NCI-H226 (cell line): ENCODE measurements around the gene C16orf54.
A peak's percentile ranks its signal among the peaks of the same experiment; 100 is the strongest.
"Not testable (repeated sequence)": the region's sequence is repeated elsewhere in the genome, so short reads cannot be mapped to it uniquely, and the experiment has no call there.

Experiments
- DNase-seq: peaks from one replicate; pipeline ENCODE4 v3.0.0-alpha.2; 2015

The C16orf54 gene, protein sequence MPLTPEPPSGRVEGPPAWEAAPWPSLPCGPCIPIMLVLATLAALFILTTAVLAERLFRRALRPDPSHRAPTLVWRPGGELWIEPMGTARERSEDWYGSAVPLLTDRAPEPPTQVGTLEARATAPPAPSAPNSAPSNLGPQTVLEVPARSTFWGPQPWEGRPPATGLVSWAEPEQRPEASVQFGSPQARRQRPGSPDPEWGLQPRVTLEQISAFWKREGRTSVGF

GRCh38 chr16:29745853-29746345, at the start of gene C16orf54:
Gene C16orf54, minus strand, starts transcription at chr16:29745990. Its CDS starts 1,039 bp downstream, at chr16:29744951.
- DNase-seq = no peak

- DNase-seq = no peak
These were observed 48.5 kb upstream of the C16orf54 start for GRCh38 chr16:29794231-29794710.

DNA sequence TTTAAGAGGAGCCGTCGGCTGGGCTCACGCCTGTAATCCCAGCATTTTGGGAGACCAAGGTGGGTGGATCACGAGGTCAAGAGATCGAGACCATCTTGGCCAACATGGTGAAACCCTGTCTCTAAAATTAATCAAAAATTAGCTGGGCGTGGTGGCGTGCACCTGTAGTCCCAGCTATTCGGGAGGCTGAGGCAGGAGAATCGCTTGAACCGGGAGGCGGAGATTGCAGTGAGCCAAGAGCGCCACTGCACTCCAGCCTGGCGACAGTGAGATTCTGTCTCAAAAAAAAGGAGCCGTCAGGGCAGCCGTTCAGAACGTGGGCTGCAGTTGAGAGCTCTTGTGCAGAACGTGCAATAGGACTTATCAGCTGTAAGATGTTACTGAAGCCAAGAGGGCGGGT, 47.4 kb upstream of the C16orf54 start:
- DNase-seq = not testable (repeated sequence)

DNA sequence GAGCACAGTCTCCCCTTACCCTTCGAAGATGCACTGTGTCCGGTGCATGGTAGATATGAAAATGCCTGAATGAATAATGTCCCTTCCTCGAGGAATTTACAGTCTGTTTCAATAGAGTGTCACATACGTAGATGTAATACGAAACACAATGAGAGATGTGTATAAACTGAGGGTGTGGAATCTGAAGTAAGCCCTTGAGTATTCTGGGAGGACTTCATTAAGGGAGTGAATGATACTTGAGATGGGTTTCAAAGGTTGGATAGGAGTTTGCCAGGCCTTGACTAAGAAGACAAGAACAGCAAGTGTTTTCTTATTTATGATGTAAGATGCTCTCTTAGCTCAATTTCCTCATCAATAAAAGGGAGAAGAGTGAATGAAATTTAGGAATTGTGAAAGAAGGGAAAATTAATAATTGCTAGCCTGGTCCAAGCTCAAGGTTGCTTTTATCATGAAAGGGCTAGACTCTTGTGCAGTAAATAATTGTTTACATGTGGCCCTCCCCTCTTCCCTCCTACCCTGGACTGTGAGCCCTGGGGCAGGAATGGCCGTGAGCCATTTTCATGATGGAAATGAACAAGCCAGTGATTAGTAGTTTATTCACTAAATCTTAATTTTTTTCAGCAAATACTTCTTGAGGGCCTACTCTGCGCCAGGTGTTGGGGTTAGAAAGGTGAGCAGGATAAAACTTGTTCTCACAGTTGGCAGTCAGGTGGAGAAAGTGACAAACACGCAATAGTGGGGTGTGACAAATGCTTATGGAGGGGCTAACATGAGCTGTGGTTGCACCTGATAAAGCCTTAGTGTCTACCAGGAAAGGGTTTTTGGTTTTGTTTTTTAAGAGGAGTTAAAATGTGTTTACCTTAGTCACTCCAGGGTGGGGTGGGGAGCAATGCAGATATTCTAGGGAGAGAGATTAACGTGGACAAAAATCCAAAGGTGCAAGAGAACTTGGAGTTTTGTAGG, 46.3 kb upstream of the C16orf54 start:
- DNase-seq = no peak

DNA sequence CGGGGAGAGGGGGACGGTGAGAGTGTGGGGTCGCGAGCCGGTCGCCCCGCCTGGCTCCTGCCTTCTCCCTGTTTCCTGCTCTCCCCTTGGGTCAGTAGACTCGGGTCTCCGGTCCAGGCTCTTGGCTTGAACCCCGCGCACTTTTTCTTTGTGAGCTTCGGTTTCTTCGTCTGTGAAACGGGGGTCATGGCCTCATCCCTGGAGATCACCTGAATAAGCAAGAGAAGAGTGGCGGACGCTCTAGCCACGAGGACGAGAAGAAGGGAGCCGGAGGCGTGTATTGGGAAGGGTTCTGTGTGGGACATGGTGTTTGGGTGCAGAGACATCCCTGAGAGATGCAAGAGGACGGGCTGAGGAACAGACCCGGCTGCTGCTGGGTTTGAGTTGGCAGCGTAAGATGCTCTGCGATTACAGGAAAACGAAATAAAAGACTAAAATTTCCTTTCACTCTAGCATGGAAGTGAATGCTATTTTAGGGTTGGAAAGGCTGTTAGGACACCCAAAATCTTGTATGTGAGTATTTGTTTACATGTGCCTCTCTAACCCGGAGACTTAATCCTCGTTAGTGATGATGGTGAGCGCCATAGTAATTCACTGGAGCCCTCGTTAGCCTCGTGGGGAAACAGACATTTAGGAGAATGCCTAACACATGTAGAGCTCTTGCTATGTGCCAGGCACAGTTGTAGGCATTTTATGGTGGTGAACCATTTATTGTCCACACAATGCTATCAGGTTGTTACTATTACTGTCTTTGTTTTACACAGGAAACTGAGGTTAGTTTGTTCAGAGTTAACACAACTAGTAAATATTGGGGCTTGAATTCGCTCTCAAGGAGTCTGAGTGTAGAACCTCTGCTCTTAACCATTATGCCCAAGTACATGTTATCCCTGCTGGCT, 45.4 kb upstream of the C16orf54 start:
- no peak for DNase-seq

DNA sequence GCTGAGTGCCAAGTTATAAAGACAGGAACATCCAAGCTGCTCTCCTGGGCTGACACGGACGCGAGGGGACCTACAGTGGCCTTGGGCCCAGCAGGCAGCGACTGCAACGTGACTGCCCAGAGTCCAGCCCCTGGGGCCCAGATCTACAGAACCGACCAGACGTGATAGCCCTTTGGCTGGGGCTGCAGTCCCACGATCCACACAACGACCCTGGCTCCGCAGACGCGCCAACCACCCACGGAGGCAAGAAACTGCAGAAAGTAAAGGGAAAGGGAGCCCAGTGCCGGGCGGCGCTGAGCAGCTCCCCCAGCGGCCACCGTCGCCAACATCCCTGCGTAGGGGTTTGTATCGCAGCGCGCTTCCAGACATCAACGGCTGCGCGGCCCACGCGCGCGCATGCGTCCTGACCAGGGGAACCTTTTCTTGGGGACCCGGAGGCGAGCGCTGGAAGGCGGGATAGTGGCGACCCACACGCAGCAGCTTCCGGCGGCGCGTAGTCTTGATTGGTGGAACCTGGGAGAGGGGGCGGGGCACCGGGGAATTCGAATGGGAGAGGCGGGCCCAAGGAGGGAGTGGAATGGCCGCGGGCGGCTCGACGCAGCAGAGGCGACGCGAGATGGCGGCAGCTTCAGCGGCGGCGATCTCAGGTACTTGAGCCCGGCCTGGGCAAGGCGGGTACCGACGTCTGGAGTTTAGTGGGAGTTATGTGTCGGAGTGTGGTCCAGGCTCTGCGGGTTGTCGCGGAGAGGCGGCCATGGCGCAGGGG, 44.6 kb upstream of the C16orf54 start, which contains the start of gene KIF22:
KIF22 (plus strand) TSS at position 569 of the 766 bp plus-strand sequence; CDS start at position 578, 9 bp downstream.
- DNase-seq = peak; percentile 98

GRCh38 chr16:29789775-29790182, 44.0 kb upstream of the C16orf54 start:
- no peak for DNase-seq

DNA sequence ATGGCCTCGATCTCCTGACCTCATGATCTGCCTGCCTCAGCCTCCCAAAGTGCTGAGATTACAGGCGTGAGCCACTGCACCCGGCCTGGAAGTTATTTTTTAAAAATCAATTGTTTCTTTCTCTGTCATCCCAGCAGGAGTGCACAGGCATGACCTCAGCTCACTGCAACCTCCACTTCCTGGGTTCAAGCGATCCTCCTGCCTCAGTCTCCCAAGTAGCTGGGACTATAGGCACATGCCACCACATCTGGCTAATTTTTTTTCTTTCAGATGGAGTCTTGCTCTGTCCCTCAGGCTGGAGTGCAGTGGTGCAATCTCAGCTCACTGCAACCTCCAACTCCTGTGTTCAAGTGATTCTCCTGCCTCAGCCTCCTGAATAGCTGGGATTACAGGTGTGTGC, 41.4 kb upstream of the C16orf54 start:
- not testable (repeated sequence) for DNase-seq

DNA sequence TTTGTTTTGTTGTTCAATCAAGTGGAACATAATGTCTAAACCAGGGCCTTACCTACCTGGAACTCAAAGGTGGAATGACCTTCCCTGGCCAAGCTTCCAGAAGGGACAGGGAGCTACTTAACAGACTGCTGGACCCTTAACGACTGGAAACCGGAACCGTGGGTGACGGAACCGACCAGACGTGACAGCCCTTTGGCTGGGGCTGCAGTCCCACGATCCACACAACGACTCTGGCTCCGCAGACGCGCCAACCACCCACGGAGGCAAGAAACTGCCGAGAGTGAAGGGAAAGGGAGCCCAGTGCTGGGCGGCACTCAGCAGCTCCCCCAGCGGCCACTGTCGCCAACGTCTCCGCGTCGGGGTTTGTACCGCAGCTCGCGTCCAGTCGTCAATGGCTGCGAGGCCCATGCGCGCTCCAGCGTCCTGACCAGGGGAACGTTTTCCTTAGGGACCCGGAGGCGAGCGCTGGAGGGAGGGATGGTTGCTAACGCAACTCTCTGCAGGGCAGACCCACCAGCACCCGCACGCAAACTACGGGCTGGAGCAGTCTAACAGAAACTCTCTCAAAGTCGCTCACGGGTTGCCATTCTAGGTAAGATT, 39.2 kb upstream of the C16orf54 start:
- no peak for DNase-seq

DNA sequence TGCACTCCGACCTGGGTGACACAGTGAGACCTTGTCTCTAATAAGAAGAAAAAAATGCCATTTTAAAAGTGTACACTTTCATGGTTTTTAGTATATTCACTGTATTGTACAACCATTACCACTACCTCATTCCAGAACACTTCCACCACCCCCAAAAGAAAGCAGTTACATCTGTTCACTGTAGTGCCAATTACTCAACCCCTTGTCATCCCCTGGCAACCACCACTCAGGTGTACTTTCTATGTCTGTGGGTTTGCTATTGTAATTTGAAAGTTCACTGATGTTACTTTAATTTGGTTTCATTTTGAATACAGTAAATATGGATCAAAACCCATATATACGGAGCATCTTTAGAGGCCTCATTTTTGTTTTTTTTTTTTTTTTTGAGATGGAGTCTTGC, 38.4 kb upstream of the C16orf54 start:
- DNase-seq = no peak

- DNase-seq = peak; percentile 60
These were observed 37.5 kb upstream of the C16orf54 start for GRCh38 chr16:29783094-29783953.

- peak; percentile 76 for DNase-seq
These were observed 33.7 kb upstream of the C16orf54 start for GRCh38 chr16:29779474-29779873.

- DNase-seq = no peak
These were observed 32.0 kb upstream of the C16orf54 start, which contains the start of gene ZG16 for GRCh38 chr16:29777576-29778350. Gene ZG16, plus strand, starts transcription at chr16:29778256. Its CDS starts 1,011 bp downstream, at chr16:29779267.

DNA sequence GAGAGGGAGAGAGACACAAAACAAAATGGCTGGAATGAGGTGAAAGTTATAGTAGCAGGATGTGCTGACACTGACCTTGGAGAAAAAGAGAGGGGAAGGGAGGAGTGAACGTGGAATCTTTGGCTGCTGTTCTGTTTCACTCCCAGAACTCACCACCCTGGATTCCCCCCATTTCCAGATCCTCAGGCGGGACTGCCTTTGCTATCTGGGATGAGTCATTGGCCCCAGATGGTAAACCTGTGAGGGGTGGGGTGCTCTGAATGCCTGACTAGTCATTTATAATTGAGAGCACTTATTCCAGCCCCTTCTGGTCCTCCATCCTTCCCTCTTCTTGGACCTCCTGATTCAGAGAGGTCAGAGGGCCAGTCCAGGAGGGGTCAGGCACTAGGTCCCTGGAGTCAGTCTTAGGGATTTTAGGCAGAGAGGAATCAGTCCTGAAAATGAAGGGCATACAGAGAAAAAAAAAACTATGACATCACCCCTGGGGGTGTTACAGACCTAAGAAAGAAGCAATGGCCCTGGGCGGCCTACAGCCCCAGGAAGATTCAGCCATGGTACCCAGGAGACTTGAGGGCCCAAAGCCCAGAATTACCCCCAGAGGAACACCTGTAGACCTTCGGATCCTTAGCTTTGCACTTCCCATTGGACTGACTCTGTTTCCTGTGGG, 30.1 kb upstream of the C16orf54 start:
- DNase-seq = peak; percentile 93

DNA sequence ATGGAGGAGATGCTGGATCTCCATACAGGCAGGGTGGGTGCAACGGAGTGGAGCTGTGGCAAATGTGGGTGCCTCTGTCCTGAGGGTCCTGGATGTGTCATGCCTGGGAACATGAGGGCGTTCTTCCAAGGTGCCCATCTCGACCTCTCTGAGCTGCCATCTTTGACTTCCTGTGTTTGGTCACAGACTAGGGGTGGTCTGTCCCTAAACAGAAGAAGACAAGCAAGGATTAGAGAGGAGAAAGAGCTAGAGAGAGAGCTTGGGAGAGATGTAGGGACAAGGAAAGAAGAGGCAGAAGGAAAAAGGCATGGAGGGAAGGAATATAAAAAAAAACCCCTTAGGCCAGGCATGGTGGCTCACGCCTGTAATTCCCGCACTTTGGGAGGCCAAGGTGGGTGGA, 28.9 kb upstream of the C16orf54 start:
- DNase-seq = no peak

DNA sequence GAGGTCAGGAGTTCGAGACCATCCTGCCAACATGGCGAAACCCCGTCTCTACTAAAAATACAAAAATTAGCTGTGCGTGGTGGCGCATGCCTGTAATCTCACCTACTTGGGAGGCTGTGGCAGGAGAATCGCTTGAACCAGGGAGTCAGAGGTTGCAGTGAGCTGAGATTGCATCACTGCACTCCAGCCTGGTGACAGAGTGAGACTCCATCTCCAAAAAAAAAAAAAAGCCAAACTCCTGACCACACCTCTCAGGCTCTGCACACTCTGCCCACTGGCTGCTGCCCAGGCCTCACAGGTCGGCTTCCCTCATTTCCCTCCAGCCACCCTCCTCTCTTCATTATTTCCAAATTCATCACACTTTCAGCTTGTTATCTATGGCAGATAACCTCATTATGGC, 26.5 kb upstream of the C16orf54 start:
- DNase-seq = not testable (repeated sequence)

GRCh38 chr16:29770250-29770929, 24.6 kb upstream of the C16orf54 start:
- DNase-seq = no peak

GRCh38 chr16:29769507-29769906, 23.7 kb upstream of the C16orf54 start:
- no peak for DNase-seq
